K562 (cell line): ENCODE measurements around the gene DNASE1L2. TPM values are rescaled to one million over a fixed set of nuclear protein-coding genes. Genes with fewer than 3 reads are reported as not detected.

ENCODE experiments used
- ATAC-seq: fragments of 200-7000 bp; cut with Tn5 transposase; 3 replicates; pipeline ENCODE4 v1.9.1; 2020; ENCODE audit warnings: moderate library complexity
- BruUV-seq: library from RNA; stranded (reverse); fragments of 400-500 nt; replicated peaks from 2 replicates; lab custom pipeline; 2021; lab: Mats Ljungman, UMichigan
- CTCF ChIA-PET: fragments of 300-600 bp; formaldehyde crosslinking; extraction: SDS; loops from one replicate; lab custom pipeline; 2021; ENCODE audit warnings: low intra/inter-chr PET ratio; lab: Yijun Ruan, JAX
- POLR2A ChIA-PET: fragments of 300-600, 350-650 bp; sonication (Branson Sonifier 250); formaldehyde crosslinking; extraction: SDS; loops from one replicate; lab custom pipeline; 2021; ENCODE audit warnings: antibody characterized with exemption, inconsistent platforms; lab: Yijun Ruan, JAX
- DNase-seq, 4 experiments: peaks; one replicate each; pipeline versions ENCODE4 v3.0.0 to v3.0.0-alpha.2; 2011 to 2018; ENCODE audit warnings: low spot score in 3 of 4, mixed read lengths in 3 of 4; ENCODE audit errors: extremely low read depth in 1 of 4
- FAIRE-seq: peaks from 2 replicates; lab custom pipeline; 2011; peaks lifted over from hg19 to GRCh38; lab: Jason Lieb, UNC
- H2AFZ ChIP-seq: 2 replicates; pipeline ENCODE4 v1.6.0; 2011; ENCODE audit warnings: low read depth, low read length, control low read depth, inconsistent platforms
- H3K27ac ChIP-seq: fragments of 200-600 bp; 3 replicates; pipeline ENCODE4 v1.8.0; 2011; ENCODE audit warnings: low read depth, mild to moderate bottlenecking, control low read depth, inconsistent platforms, low read length, moderate library complexity, mixed read lengths; ENCODE audit errors: extremely low read depth
- H3K27me3 ChIP-seq, 2 experiments: fragments of 300-600 bp in 1 of 2; 2 replicates in 1 of 2; 3 replicates in 1 of 2; pipeline versions ENCODE4 v1.6.0 to v1.8.0; 2011; ENCODE audit warnings: inconsistent platforms in 2 of 2, low read length in 2 of 2, mild to moderate bottlenecking in 1 of 2, mixed read lengths in 1 of 2, moderate library complexity in 1 of 2; ENCODE audit not compliant: control insufficient read depth in 2 of 2, insufficient read depth in 2 of 2
- H3K36me3 ChIP-seq: fragments of 300-600 bp; 3 replicates; pipeline ENCODE4 v1.8.0; 2011; ENCODE audit warnings: mild to moderate bottlenecking, low read length, inconsistent platforms; ENCODE audit not compliant: control insufficient read depth, insufficient read depth
- H3K4me1 ChIP-seq, 2 experiments: fragments of 200-600 bp in 1 of 2; replicated peaks in 1 of 2; 2 replicates in 1 of 2; 3 replicates in 1 of 2; pipeline versions ENCODE4 v1.5.1 to v1.8.0; 2011; ENCODE audit warnings: inconsistent platforms in 2 of 2, low read length in 2 of 2, mild to moderate bottlenecking in 1 of 2, mixed read lengths in 1 of 2, moderate library complexity in 1 of 2; ENCODE audit not compliant: control insufficient read depth in 2 of 2, insufficient read depth in 2 of 2
- H3K4me2 ChIP-seq: 2 replicates; pipeline ENCODE4 v1.6.1; 2011; ENCODE audit warnings: low read length, control low read depth, inconsistent platforms, mixed read lengths; ENCODE audit not compliant: insufficient read depth
- H3K4me3 ChIP-seq: fragments of 200-600 bp; sonication (generic), shearing (Covaris generic); 2 replicates; pipeline ENCODE4 v1.5.1; 2016; ENCODE audit warnings: control low read depth, inconsistent platforms
- H3K79me2 ChIP-seq: fragments of 200-600 bp; 3 replicates; pipeline ENCODE4 v1.8.0; 2011; ENCODE audit warnings: low read length, inconsistent platforms; ENCODE audit not compliant: control insufficient read depth, insufficient read depth
- H3K9ac ChIP-seq, 2 experiments: 2 replicates each; pipeline versions ENCODE4 v1.6.0 to v1.6.1; 2011; ENCODE audit warnings: low read depth in 2 of 2, low read length in 2 of 2, control low read depth in 1 of 2, inconsistent platforms in 1 of 2, mild to moderate bottlenecking in 1 of 2, mixed read lengths in 1 of 2; ENCODE audit not compliant: insufficient read depth in 1 of 2
- H3K9me1 ChIP-seq: one replicate; pipeline ENCODE4 v1.6.0; 2011; ENCODE audit warnings: inconsistent platforms, mild to moderate bottlenecking, low read length, moderate library complexity; ENCODE audit not compliant: control insufficient read depth, insufficient read depth
- H3K9me3 ChIP-seq: replicated peaks from 2 replicates; pipeline ENCODE4 v1.5.1; 2011; ENCODE audit warnings: low read depth, low read length, inconsistent platforms; ENCODE audit not compliant: control insufficient read depth, insufficient read depth
- H4K20me1 ChIP-seq: replicated peaks from 2 replicates; pipeline ENCODE4 v1.6.1; 2011; ENCODE audit warnings: low read length, inconsistent platforms, mixed read lengths; ENCODE audit not compliant: control insufficient read depth, insufficient read depth
- POLR2A ChIP-seq: fragments of 450-650 bp; conservative IDR thresholded peaks from 2 replicates; pipeline ENCODE4 v1.6.1; 2016
- POLR2AphosphoS2 ChIP-seq: IDR thresholded peaks from 2 replicates; pipeline ENCODE4 v1.6.1; 2012; ENCODE audit warnings: low read length, improper control_type of control experiment
- POLR2AphosphoS5 ChIP-seq: IDR thresholded peaks from 2 replicates; pipeline ENCODE4 v1.6.1; 2011; ENCODE audit warnings: mild to moderate bottlenecking, low read depth, low read length, moderate library complexity; ENCODE audit not compliant: control insufficient read depth, insufficient read depth
- RBFOX2 ChIP-seq: fragments of 200-400 bp; formaldehyde crosslinking; IDR thresholded peaks from 2 replicates; pipeline ENCODE4 v1.6.1; 2017; ENCODE audit warnings: low read depth, mild to moderate bottlenecking, low read length, moderate library complexity
- ZBTB7A ChIP-seq: IDR thresholded peaks from 2 replicates; pipeline ENCODE4 v1.6.1; 2011; ENCODE audit warnings: low read depth, mild to moderate bottlenecking, low read length, moderate library complexity, borderline replicate concordance; ENCODE audit not compliant: control insufficient read depth
- WGBS: fragments of 100-300 bp; shearing (Covaris generic); methylation state at CpG from one replicate; pipeline ENCODE4 v1.1.6; 2016; ENCODE audit warnings: low coverage, mixed read lengths; ENCODE audit not compliant: insufficient coverage; ENCODE audit errors: missing lambda C conversion rate; 5-methylcytosine and 5-hydroxymethylcytosine counted together
- in situ Hi-C: fragments of 300-500 bp; cut with MboI; formaldehyde crosslinking; loops from 4 replicates; pipeline ENCODE4 v1.15.0; 2018; ENCODE audit warnings: inconsistent platforms, mixed read lengths
- intact Hi-C: fragments of 100-400 bp; cut with micrococcal nuclease; formaldehyde crosslinking; loops from 2 replicates; pipeline ENCODE4 v1.14.2; 2022
- polyA plus RNA-seq, 8 experiments: library from polyadenylated mRNA; depleted of rRNA in 4 of 8; stranded (reverse) in 5 of 8; unstranded in 3 of 8; fragments of >200 nt; fragmentation: Nextera tagmentation in 2 of 8; fragmentation: Illumina TruSeq in 1 of 8; extraction: Ambion mirVana in 2 of 8; extraction: Trizol in 1 of 8; gene quantifications; 2 replicates each; pipeline versions ENCODE4 v1.2.1 to v1.2.3, GENCODE V29; 2011 to 2014; ENCODE audit warnings: inconsistent platforms in 1 of 8, missing spikeins in 1 of 8
- total RNA-seq, 7 experiments: library from RNA; depleted of rRNA in 6 of 7; stranded (reverse); fragments of >200 nt in 6 of 7; fragmentation: Illumina TruSeq in 2 of 7; extraction: Trizol in 2 of 7; gene quantifications; 2 replicates each; pipeline versions ENCODE4 v1.2.1 to v1.2.3, GENCODE V29; 2011 to 2021; ENCODE audit warnings: low replicate concordance in 1 of 7

DNASE1L2 gene
- total and polyA plus RNA-seq, 9 of the 15 experiments (the other 6 are each of a cell fraction or from before 2014, with no cell fraction given), result 0.08 to 2.7 (median 1.7) TPM; not detected in 1

DNA sequence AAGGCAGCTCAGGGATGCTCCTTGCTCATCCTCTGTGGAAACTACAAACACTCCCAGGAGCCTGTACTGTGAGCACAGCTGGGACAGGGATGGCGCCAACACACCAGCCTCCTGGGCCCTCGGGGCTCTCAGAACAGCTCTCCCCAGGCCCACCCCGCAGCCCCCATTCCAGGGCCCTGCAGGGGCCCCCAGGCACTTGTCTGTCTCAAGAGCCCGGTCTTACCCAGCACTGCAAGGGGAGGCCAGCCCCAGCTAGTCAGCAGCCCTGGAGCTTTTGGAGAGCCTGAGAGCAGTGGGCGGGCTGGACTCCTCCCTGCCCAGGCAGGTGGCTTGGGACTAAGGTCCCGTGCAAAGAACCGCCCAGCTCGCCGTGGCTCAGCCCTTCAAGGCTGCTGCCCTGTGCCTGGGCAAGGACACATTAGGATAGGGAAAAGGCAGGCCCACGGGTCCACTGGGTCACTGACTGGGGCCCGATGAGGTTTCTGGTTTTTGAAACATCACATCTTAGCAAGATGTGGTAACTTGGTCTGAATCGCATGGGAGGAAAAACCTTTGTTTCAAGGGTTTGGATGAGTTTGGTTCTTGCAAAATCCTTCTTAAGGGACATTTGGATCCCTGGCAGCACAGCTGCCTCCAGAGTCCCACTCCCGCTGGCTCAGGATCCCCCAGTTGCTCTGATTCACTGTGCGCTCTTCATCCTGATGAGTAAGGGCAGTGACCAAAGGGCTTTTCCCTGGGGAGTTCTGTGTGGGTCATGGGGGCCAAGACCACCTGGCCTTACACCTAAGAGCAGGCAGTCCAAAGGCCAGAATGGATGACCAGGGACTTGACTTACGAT is 2.8 kb downstream of the DNASE1L2 start:
- BruUV-seq, result no TSS peak
- Histone ChIP-seq H3K9me1 (no peaks in the 10 kb centered on the region), H4K20me1 (no peaks in the 10 kb centered on the region), H3K9me3 (no peaks in the 10 kb centered on the region), H3K4me1 (peaks cover 0 to 53% of the 10 kb centered on the region in 2 experiments; a peak in 2 of 5 replicates), H2AFZ (no peak overlapping the region), H3K27ac (no peak overlapping the region), H3K27me3 (no peaks in the 10 kb centered on the region), H3K36me3 (peaks cover 57% of the 10 kb centered on the region; the same call in 2 of the 3 replicates), H3K9ac (peak overlapping the region in 1 of 2 experiments; percentile 52; a peak in 2 of 4 replicates), H3K4me3 (no peak overlapping the region), H3K79me2 (no peaks in the 10 kb centered on the region), H3K4me2 (no peak overlapping the region)
- 85% methylated on average over 10 of the region's 15 CpGs for WGBS
- peak; percentile 36 for ATAC-seq
- intact Hi-C loops, result no loop called here
- FAIRE-seq, result no peak
- no peak for DNase-seq
- CTCF ChIA-PET, result no interaction called here
- in situ Hi-C loops, result no loop called here
- TF ChIP-seq POLR2AphosphoS5, result peak; percentile 4; the same call in 1 of the 2 replicates
- TF ChIP-seq POLR2A, result peak; percentile 8; the same call in 1 of the 2 replicates
- peak; percentile 60; the same call in 1 of the 2 replicates for TF ChIP-seq POLR2AphosphoS2
- peak; percentile 19; the same call in 1 of the 2 replicates for TF ChIP-seq RBFOX2
- TF ChIP-seq ZBTB7A, result no peak
- POLR2A ChIA-PET, result interaction anchor here (0.7 to 6.6 kb wide), 7 partner anchors 9 to 54 kb away, joined by 3 to 39 read pairs (median 3); partner anchors contain the start of gene ECI1
